IPS-20b (cell line): ENCODE measurements around the gene ADPGK.
"Not testable (repeated sequence)": the region's sequence is repeated elsewhere in the genome, so short reads cannot be mapped to it uniquely, and the experiment has no call there.

Experiments
- H3K27ac ChIP-seq: one replicate; pipeline ENCODE4 v1.5.1; 2013; ENCODE audit warnings: low read length
- H3K27me3 ChIP-seq: 2 replicates; pipeline ENCODE4 v1.6.1; 2013; ENCODE audit warnings: mild to moderate bottlenecking, low read length, inconsistent platforms; ENCODE audit not compliant: insufficient read depth
- H3K36me3 ChIP-seq: 2 replicates; pipeline ENCODE4 v1.6.1; 2013; ENCODE audit warnings: low read depth, mild to moderate bottlenecking, inconsistent platforms, low read length, moderate library complexity; ENCODE audit not compliant: insufficient read depth
- H3K4me1 ChIP-seq: 2 replicates; pipeline ENCODE4 v1.6.1; 2013; ENCODE audit warnings: mild to moderate bottlenecking, control low read depth, inconsistent platforms, low read length, moderate library complexity; ENCODE audit not compliant: insufficient read depth
- H3K4me3 ChIP-seq: 2 replicates; pipeline ENCODE4 v1.5.1; 2013; ENCODE audit warnings: mild to moderate bottlenecking, low read length, inconsistent platforms
- H3K9ac ChIP-seq: 2 replicates; pipeline ENCODE4 v1.6.1; 2013; ENCODE audit warnings: low read depth, mild to moderate bottlenecking, inconsistent platforms, low read length, moderate library complexity
- H3K9me3 ChIP-seq: 2 replicates; pipeline ENCODE4 v1.6.1; 2013; ENCODE audit warnings: mild to moderate bottlenecking, low read depth, low read length, inconsistent platforms; ENCODE audit not compliant: insufficient read depth

ADPGK gene

DNA sequence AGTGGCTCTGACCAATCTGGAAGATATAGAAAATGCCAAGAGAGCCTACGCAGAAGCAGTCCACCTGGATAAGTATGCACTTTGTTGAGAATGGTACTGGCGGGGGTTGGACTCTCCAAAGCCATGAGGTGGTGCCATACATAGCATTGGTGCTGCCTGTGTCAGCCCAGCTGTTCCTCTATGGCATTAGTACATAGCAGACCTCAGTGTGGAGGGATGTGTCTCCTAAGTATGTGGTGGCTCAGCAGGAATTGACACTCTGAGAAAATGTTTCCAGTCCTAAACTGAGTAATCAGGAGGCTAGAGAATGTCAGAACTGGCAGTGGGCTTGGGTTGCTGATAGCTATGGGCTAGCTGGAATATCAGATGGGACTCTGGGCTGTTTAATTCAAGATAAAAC lies 48.4 kb downstream of the ADPGK start:
- peaks cover 89% of the 10 kb centered on the region for H3K36me3 ChIP-seq
- no peaks in the 10 kb centered on the region; the same call in 1 of the 2 replicates for H3K9me3 ChIP-seq
- no peaks in the 10 kb centered on the region for H3K27me3 ChIP-seq
- no peak overlapping the region for H3K27ac ChIP-seq
- no peak overlapping the region for H3K4me3 ChIP-seq
- H3K4me1 ChIP-seq, result no peaks in the 10 kb centered on the region
- no peak overlapping the region for H3K9ac ChIP-seq

DNA sequence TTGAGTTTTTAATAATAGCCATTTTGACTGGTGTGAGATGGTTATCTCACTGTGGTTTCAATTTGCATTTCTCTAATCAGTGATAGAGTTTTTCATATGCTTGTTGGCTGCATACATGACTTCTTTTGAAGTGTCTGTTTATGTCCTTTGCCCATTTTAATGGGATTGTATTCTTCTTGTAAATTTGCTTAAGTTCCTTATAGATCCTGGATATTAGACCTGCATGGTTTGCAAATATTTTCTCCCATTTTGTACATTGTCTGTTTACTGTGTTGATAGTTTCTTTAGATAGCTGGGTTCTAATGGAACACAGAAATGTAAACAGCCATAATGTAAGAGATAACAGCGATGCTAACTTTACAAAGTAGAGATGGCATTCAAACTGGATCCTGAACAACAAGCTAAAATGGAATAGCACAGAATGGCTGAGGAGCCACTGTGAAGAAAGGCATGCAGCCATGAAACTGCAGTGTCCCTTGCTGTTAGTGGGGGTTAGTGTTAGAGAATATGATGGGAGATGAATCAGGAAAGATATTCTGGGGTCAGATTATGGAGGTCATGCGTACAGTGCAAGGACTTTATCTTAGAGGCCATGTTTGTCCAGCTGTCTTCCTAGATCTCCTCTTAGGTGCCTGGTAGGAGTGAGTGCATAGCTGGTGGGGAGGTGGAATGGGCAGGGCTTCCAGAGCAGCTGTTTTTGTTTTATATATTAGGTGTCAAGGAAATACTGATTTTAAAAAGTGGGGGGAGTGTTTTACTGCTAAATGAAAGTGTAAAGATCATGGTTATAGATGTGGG lies 49.4 kb downstream of the ADPGK start:
- Histone ChIP-seq H3K4me3 (no peak overlapping the region), H3K27ac (no peak overlapping the region), H3K4me1 (no peaks in the 10 kb centered on the region), H3K27me3 (no peaks in the 10 kb centered on the region), H3K9ac (no peak overlapping the region), H3K36me3 (peaks cover 82% of the 10 kb centered on the region), H3K9me3 (no peaks in the 10 kb centered on the region; the same call in 1 of the 2 replicates)

DNA sequence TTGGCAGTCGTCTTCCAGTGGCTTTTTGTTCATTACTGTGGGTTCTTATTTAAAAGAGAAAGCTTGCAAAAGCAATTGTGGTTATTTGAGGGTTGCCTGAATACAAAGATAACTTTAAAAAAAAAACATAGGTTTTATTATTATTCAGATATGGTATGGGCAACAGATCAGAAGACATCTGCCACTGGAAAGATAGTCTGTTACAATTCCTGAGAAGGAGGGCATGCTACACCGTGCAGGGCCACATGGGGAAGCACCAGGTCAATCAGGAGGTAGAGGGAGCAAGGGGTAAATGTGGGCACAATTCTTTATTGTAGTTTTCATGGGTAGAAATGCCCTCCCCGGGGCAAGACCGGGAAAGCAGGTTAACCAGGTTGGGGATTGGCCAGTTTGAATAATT lies 51.0 kb downstream of the ADPGK start:
- peaks cover 71% of the 10 kb centered on the region for H3K36me3 ChIP-seq
- no peak overlapping the region for H3K9ac ChIP-seq
- H3K27me3 ChIP-seq, result no peaks in the 10 kb centered on the region
- H3K27ac ChIP-seq, result no peak overlapping the region
- H3K4me1 ChIP-seq, result peaks cover 2% of the 10 kb centered on the region; the same call in 1 of the 2 replicates
- no peak overlapping the region for H3K4me3 ChIP-seq
- no peaks in the 10 kb centered on the region for H3K9me3 ChIP-seq

DNA sequence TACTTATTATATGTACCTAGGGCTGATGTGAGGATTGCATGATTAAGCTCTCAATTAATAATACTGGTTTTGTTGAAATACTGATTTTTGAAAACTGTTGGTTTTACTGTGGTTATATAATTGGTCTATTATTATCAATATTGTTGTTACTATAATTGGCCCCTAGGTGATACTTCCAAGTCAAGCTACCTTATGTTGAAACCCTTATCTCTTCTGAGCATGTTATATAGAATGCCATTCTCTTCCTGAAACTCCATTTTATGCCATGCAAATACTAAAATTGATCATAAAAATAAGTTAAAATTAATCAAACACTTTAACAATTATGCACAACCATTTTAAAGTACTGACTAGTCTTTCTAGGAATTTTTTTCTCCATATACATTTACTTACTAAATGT lies 51.5 kb downstream of the ADPGK start:
- H3K9ac ChIP-seq, result no peak overlapping the region
- H3K4me1 ChIP-seq, result peaks cover 2% of the 10 kb centered on the region; the same call in 1 of the 2 replicates
- no peak overlapping the region for H3K4me3 ChIP-seq

DNA sequence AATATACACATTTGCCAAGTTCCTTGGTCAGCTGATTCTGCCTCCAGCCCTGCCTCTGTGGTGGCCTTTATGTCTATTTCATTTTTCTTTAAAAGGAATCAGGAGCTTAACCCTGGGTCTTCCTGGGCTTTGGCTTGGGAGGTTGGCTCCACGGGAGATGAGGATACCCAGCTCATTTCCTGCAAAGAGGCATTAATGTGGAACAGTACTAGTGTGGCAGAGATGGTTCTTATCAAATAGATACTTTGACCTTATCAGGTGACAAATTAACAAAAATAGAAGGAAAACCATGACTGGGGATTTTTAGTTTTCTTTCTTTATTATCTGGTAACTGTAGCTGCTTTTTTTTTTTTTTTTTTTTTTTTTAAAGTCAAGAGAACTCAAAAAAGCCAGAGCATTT lies 54.7 kb downstream of the ADPGK start:
- Histone ChIP-seq H3K9ac (no peak overlapping the region), H3K27ac (no peak overlapping the region), H3K36me3 (peaks cover 48% of the 10 kb centered on the region), H3K27me3 (no peaks in the 10 kb centered on the region), H3K4me3 (no peak overlapping the region), H3K4me1 (peaks cover 2% of the 10 kb centered on the region; the same call in 1 of the 2 replicates), H3K9me3 (no peaks in the 10 kb centered on the region)

More for the DNA sequence above, 51.5 kb downstream of the ADPGK start:
- Histone ChIP-seq H3K27ac (no peak overlapping the region), H3K36me3 (peaks cover 71% of the 10 kb centered on the region), H3K27me3 (no peaks in the 10 kb centered on the region), H3K9me3 (no peaks in the 10 kb centered on the region)

DNA sequence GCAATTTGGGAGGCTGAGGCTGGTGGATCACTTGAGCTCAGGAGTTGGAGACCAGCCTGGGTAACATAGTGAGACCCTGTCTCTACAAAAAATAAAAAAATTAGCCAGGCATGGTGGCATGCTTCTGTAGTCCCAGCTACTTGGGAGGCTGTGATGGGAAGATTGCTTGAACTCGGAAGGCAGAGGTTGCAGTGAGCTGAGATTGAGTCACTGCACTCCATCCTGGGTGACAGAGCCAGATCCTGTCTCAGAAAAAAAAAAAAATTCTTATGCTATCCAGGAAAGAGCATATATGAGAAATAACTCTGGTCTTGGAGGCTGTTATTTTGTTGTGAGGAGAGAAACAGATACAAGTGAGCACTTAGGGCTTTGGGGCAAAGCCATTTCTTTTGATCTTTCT lies 55.3 kb downstream of the ADPGK start:
- not testable (repeated sequence) for H3K27ac ChIP-seq

DNA sequence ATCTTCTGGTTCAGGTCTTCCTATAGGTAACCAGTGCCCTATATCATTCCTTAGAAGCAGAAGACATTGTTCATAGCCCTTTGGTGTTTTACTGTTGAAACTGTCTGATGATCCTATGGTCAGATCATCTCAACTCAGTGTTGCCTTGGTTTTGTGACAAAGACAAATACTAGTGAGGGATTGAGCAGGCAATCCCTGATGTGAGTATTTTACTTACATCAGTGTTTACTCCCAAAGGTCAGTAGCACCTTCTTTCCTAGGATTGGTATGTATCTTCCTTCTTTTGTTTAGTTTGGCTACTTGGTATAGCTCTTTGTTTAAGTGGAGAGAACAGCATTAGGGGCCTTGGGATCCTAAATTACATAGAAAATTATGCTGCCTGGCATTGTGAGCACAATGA lies 56.4 kb downstream of the ADPGK start:
- Histone ChIP-seq H3K9ac (no peak overlapping the region), H3K36me3 (peaks cover 36% of the 10 kb centered on the region), H3K4me3 (no peak overlapping the region), H3K9me3 (no peaks in the 10 kb centered on the region), H3K27me3 (no peaks in the 10 kb centered on the region), H3K4me1 (peaks cover 2% of the 10 kb centered on the region; the same call in 1 of the 2 replicates), H3K27ac (no peak overlapping the region)

More for the DNA sequence above, 55.3 kb downstream of the ADPGK start:
- H3K9ac ChIP-seq, H3K4me1 ChIP-seq, H3K27me3 ChIP-seq, H3K9me3 ChIP-seq, H3K4me3 ChIP-seq: not testable (repeated sequence)
- H3K36me3 ChIP-seq, result peaks cover 46% of the 10 kb centered on the region

DNA sequence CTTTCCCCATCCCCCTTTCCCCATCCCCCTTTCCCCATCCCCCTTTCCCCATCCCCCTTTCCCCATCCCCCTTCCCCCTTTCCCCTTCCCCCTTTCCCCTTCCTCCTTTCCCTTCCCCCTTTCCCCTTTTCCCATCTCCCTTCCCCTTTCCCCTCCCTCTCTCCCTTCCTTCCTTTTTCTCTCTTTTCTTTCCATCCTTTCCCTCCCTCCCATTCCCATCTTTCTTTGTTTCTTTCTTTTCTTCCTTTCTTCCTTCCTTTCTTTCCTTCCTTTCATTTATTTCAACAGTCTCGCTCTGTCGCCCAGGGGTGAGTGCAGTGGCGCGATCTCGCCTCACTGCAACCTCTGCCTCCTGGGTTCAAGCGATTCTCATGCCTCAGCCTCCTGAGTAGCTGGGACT lies 57.7 kb downstream of the ADPGK start:
- not testable (repeated sequence) for H3K4me3 ChIP-seq

DNA sequence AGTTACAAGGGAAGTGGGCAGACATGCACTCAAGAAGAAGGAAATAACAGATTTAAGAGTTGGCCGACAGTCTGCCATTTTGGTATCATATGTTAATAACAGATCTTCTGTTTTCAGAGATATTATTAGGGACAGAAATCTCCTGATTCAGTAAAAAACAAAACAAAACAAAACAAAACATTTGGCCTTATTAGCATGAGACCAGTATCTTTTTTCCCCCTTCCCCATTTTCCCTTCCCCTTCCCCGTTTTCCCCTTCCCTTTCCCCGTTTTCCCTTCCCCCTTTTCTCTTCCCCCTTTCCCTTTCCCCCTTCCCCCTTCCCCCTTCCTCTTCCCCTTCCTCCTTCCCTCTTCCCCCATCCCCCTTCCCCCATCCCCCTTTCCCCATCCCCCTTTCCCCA lies 58.1 kb downstream of the ADPGK start:
- Histone ChIP-seq H3K4me3 (no peak overlapping the region), H3K27ac (no peak overlapping the region), H3K4me1 (peaks cover 2% of the 10 kb centered on the region; the same call in 1 of the 2 replicates), H3K9ac (no peak overlapping the region), H3K9me3 (no peaks in the 10 kb centered on the region), H3K36me3 (peaks cover 21% of the 10 kb centered on the region; the same call in 1 of the 2 replicates), H3K27me3 (no peaks in the 10 kb centered on the region)

More for the DNA sequence above, 57.7 kb downstream of the ADPGK start:
- H3K36me3 ChIP-seq, result peaks cover 24% of the 10 kb centered on the region; the same call in 1 of the 2 replicates
- H3K4me1 ChIP-seq, H3K27me3 ChIP-seq, H3K9me3 ChIP-seq, H3K27ac ChIP-seq, H3K9ac ChIP-seq: not testable (repeated sequence)

DNA sequence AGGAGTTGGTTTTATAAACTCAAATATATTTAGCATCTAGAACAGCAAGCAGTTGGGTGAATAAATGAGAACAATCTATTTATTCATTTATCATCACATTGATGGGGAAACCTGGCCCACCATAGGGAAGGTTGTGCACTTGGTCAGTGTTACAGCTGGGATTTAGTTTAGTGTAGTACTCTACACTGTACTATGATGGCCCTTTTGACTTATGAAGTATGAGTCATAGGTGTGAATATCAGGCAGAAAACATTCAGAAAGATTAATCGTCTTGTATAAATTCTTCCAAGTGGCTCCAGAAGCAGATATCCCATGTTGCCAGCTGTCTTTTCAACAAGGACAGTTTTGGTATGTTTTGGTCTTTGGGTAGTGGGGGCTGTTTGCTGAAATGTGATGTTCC lies 59.5 kb downstream of the ADPGK start:
- H3K4me1 ChIP-seq, result peaks cover 2% of the 10 kb centered on the region; the same call in 1 of the 2 replicates
- H3K9me3 ChIP-seq, result no peaks in the 10 kb centered on the region
- no peak overlapping the region for H3K4me3 ChIP-seq
- H3K27ac ChIP-seq, result no peak overlapping the region
- H3K27me3 ChIP-seq, result no peaks in the 10 kb centered on the region
- H3K9ac ChIP-seq, result no peak overlapping the region
- H3K36me3 ChIP-seq, result peaks cover 18% of the 10 kb centered on the region; the same call in 1 of the 2 replicates

DNA sequence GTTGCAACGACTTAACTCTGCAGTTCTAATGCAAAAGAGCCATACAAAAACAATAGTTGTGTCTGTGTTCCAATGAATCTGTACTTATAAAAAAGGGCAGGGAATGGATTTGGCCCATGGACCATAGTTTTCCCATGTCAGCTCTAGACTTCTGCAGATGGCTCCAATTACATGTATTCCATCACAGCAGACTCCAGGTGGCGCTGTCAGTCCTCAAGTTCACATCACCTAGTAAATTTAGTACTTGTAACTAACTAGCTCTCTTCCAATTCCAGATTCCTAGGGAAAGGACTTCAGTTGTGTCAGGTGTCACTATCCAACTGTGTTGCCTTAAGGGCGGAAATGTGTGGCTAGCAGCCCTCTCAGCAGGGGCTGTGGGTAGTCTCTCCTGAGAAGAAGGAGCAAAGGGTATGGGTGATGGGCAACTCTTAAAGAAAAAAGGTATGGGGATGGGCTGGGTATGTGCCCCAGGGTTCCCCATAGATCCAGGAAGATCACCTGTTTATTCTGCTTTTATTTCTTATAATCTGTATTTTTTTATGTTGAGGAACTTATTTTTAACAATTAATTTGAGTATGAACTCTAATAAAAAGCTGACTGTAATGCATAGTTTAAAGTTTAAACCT lies 61.4 kb downstream of the ADPGK start:
- Histone ChIP-seq H3K9ac (no peak overlapping the region), H3K9me3 (no peaks in the 10 kb centered on the region), H3K27me3 (no peaks in the 10 kb centered on the region), H3K27ac (no peak overlapping the region), H3K4me1 (no peaks in the 10 kb centered on the region), H3K4me3 (no peak overlapping the region), H3K36me3 (peaks cover 22% of the 10 kb centered on the region; the same call in 1 of the 2 replicates)
